H1 (cell line): ENCODE data around the gene IL9. TPM values are rescaled to one million over a fixed set of nuclear protein-coding genes. Genes with fewer than 3 reads are reported as not detected.

Experiments
- CTCF ChIA-PET: fragments of 300-600 bp; sonication (Branson Sonifier 250); formaldehyde crosslinking; loops from one replicate; lab custom pipeline; 2021; ENCODE audit not compliant: partially characterized antibody; lab: Charles Lee
- POLR2A ChIA-PET: fragments of 300-600 bp; sonication (Branson Sonifier 250); formaldehyde crosslinking; loops from one replicate; lab custom pipeline; 2021; ENCODE audit warnings: inconsistent platforms; ENCODE audit not compliant: partially characterized antibody; lab: Charles Lee
- DNase-seq, 2 experiments: peaks; one replicate each; pipeline versions ENCODE4 v3.0.0 to v3.0.0-alpha.2; 2010 to 2022; ENCODE audit warnings: low spot score in 2 of 2, low read depth in 1 of 2, mixed read lengths in 1 of 2
- FAIRE-seq: peaks from 2 replicates; lab custom pipeline; 2011; peaks lifted over from hg19 to GRCh38; lab: Jason Lieb, UNC
- H2AFZ ChIP-seq: 2 replicates; pipeline ENCODE4 v1.8.1; 2012; ENCODE audit warnings: low read length, inconsistent platforms
- H2AK5ac ChIP-seq: 2 replicates; pipeline ENCODE4 v1.6.1; 2013; ENCODE audit warnings: low read depth, low read length
- H2BK120ac ChIP-seq: replicated peaks from 2 replicates; pipeline ENCODE3; 2013; ENCODE audit warnings: low read depth, low read length, inconsistent platforms
- H2BK12ac ChIP-seq: 2 replicates; pipeline ENCODE4 v1.6.1; 2013; ENCODE audit warnings: low read depth, low read length
- H2BK15ac ChIP-seq: 2 replicates; pipeline ENCODE4 v1.6.1; 2013; ENCODE audit warnings: low read length
- H2BK20ac ChIP-seq: 2 replicates; pipeline ENCODE4 v1.6.1; 2013; ENCODE audit warnings: low read length
- H2BK5ac ChIP-seq: 2 replicates; pipeline ENCODE4 v1.6.1; 2013; ENCODE audit warnings: low read depth, low read length
- H3K14ac ChIP-seq: 2 replicates; pipeline ENCODE4 v1.6.1; 2013; ENCODE audit warnings: inconsistent platforms; ENCODE audit not compliant: insufficient read length
- H3K18ac ChIP-seq: 2 replicates; pipeline ENCODE4 v1.6.1; 2013; ENCODE audit warnings: low read length; ENCODE audit errors: extremely low read depth
- H3K23ac ChIP-seq: 2 replicates; pipeline ENCODE4 v1.6.1; 2013; ENCODE audit warnings: inconsistent platforms; ENCODE audit not compliant: insufficient read length
- H3K23me2 ChIP-seq: 2 replicates; pipeline ENCODE4 v1.6.1; 2013; ENCODE audit warnings: low read depth, low read length
- H3K27ac ChIP-seq: 2 replicates; pipeline ENCODE4 v1.6.1; 2011; ENCODE audit warnings: low read depth, low read length, inconsistent platforms
- H3K27me3 ChIP-seq, 4 experiments: replicated peaks in 1 of 4; 1 replicate in 1 of 4; 2 replicates in 3 of 4; pipeline versions ENCODE4 v1.6.1 to v1.8.1; 2011 to 2013; ENCODE audit warnings: low read length in 3 of 4, mild to moderate bottlenecking in 3 of 4, inconsistent platforms in 2 of 4, mixed read lengths in 2 of 4, moderate library complexity in 1 of 4; ENCODE audit not compliant: control insufficient read depth in 3 of 4, insufficient read depth in 3 of 4; ENCODE audit errors: extremely low read depth in 1 of 4
- H3K36me3 ChIP-seq, 4 experiments: 2 replicates each; pipeline versions ENCODE4 v1.6.1 to v1.8.1; 2011 to 2013; ENCODE audit warnings: mild to moderate bottlenecking in 4 of 4, low read length in 3 of 4, moderate library complexity in 2 of 4, control low read depth in 1 of 4, inconsistent platforms in 1 of 4; ENCODE audit not compliant: insufficient read depth in 4 of 4, control insufficient read depth in 2 of 4
- H3K4ac ChIP-seq: replicated peaks from 2 replicates; pipeline ENCODE3; 2013; ENCODE audit warnings: low read length, low read depth, mixed read lengths, inconsistent platforms; ENCODE audit not compliant: insufficient read length
- H3K4me1 ChIP-seq, 4 experiments: replicated peaks in 1 of 4; 1 replicate in 1 of 4; 2 replicates in 3 of 4; pipeline versions ENCODE4 v1.6.1 to v1.8.1; 2011 to 2013; ENCODE audit warnings: low read length in 3 of 4, inconsistent platforms in 2 of 4, mixed read lengths in 1 of 4; ENCODE audit not compliant: insufficient read depth in 4 of 4, control insufficient read depth in 3 of 4
- H3K4me2 ChIP-seq, 2 experiments: 2 replicates each; pipeline versions ENCODE4 v1.6.1 to v1.8.1; 2011 to 2013; ENCODE audit warnings: low read depth in 2 of 2, low read length in 2 of 2, control low read depth in 1 of 2, inconsistent platforms in 1 of 2, mild to moderate bottlenecking in 1 of 2; ENCODE audit not compliant: insufficient read depth in 1 of 2
- H3K4me3 ChIP-seq, 4 experiments: fragments of 200-600, 300-600 bp in 1 of 4; sonication (generic), shearing (Covaris generic), sonication (Bioruptor Twin) in 1 of 4; 2 replicates each; pipeline versions ENCODE4 v1.5.1 to v1.8.1; 2011 to 2016; ENCODE audit warnings: low read length in 4 of 4, low read depth in 3 of 4, control low read depth in 2 of 4, inconsistent platforms in 2 of 4, mild to moderate bottlenecking in 2 of 4, mixed read lengths in 1 of 4, moderate library complexity in 1 of 4; ENCODE audit not compliant: insufficient read depth in 2 of 4; ENCODE audit errors: extremely low read depth in 1 of 4
- H3K56ac ChIP-seq: replicated peaks from 2 replicates; pipeline ENCODE3; 2013; ENCODE audit warnings: low read depth, mild to moderate bottlenecking, mixed read lengths, low read length, inconsistent platforms; ENCODE audit not compliant: insufficient read length
- H3K79me1 ChIP-seq: 2 replicates; pipeline ENCODE4 v1.6.1; 2013; ENCODE audit warnings: low read depth, low read length, control low read depth
- H3K79me2 ChIP-seq, 2 experiments: 2 replicates each; pipeline versions ENCODE4 v1.6.1 to v1.8.1; 2012 to 2013; ENCODE audit warnings: low read length in 2 of 2, mild to moderate bottlenecking in 2 of 2, inconsistent platforms in 1 of 2; ENCODE audit not compliant: insufficient read depth in 2 of 2, control insufficient read depth in 1 of 2
- H3K9ac ChIP-seq, 4 experiments: replicated peaks in 1 of 4; 1 replicate in 1 of 4; 2 replicates in 3 of 4; pipeline versions ENCODE4 v1.6.1 to v1.8.1; 2011 to 2013; ENCODE audit warnings: low read depth in 3 of 4, low read length in 3 of 4, control low read depth in 2 of 4, mild to moderate bottlenecking in 2 of 4, moderate library complexity in 2 of 4, inconsistent platforms in 1 of 4; ENCODE audit errors: extremely low read depth in 1 of 4
- H3K9me3 ChIP-seq, 2 experiments: 2 replicates each; pipeline versions ENCODE4 v1.6.1 to v1.8.1; 2012 to 2013; ENCODE audit warnings: mild to moderate bottlenecking in 2 of 2, moderate library complexity in 2 of 2, control low read depth in 1 of 2, inconsistent platforms in 1 of 2, low read depth in 1 of 2, low read length in 1 of 2, mixed read lengths in 1 of 2; ENCODE audit not compliant: insufficient read depth in 2 of 2
- H4K20me1 ChIP-seq, 2 experiments: replicated peaks in 1 of 2; 2 replicates each; pipeline versions ENCODE3 to v1.8.1; 2011 to 2013; ENCODE audit warnings: inconsistent platforms in 2 of 2, low read length in 2 of 2, mild to moderate bottlenecking in 1 of 2; ENCODE audit not compliant: insufficient read depth in 2 of 2, control insufficient read depth in 1 of 2
- H4K5ac ChIP-seq: 2 replicates; pipeline ENCODE4 v1.6.1; 2013; ENCODE audit warnings: low read length, low read depth, mixed read lengths, inconsistent platforms; ENCODE audit not compliant: insufficient read length
- H4K8ac ChIP-seq: 2 replicates; pipeline ENCODE4 v1.8.0; 2013; ENCODE audit warnings: mild to moderate bottlenecking, moderate library complexity, low read length, inconsistent platforms; ENCODE audit not compliant: insufficient read depth; ENCODE audit errors: extremely low read depth
- H4K91ac ChIP-seq: replicated peaks from 2 replicates; pipeline ENCODE3; 2013; ENCODE audit warnings: low read length, mixed read lengths, inconsistent platforms; ENCODE audit not compliant: insufficient read length
- ASH2L ChIP-seq: fragments of 200-600, 300-600 bp; sonication (generic); IDR thresholded peaks from one replicate; pipeline ENCODE4 v1.7.1; 2017; ENCODE audit warnings: low read length
- EP300 ChIP-seq, 2 experiments: IDR thresholded peaks; 1 replicate in 1 of 2; 2 replicates in 1 of 2; pipeline ENCODE4 v1.6.1; 2011 to 2012; ENCODE audit warnings: low read depth in 2 of 2, low read length in 2 of 2, mild to moderate bottlenecking in 2 of 2, borderline replicate concordance in 1 of 2, inconsistent platforms in 1 of 2, moderate library complexity in 1 of 2
- EZH2 ChIP-seq: fragments of 200-600 bp; sonication (generic); IDR thresholded peaks from 2 replicates; pipeline ENCODE4 v1.7.1; 2012; ENCODE audit warnings: low read depth, mild to moderate bottlenecking, moderate library complexity, low read length, inconsistent platforms; ENCODE audit not compliant: severe bottlenecking
- FOSL1 ChIP-seq: IDR thresholded peaks from 2 replicates; pipeline ENCODE4 v1.6.1; 2011; ENCODE audit warnings: mild to moderate bottlenecking, low read depth, low read length, moderate library complexity; ENCODE audit not compliant: insufficient read depth
- MAFK ChIP-seq: IDR thresholded peaks from 2 replicates; pipeline ENCODE4 v1.6.1; 2012; ENCODE audit warnings: low read depth, mild to moderate bottlenecking, improper control_type of control experiment, low read length
- RBBP5 ChIP-seq: IDR thresholded peaks from 2 replicates; pipeline ENCODE4 v1.7.1; 2012; ENCODE audit warnings: low read depth, mild to moderate bottlenecking, inconsistent platforms, low read length, moderate library complexity, borderline replicate concordance
- SAP30 ChIP-seq: fragments of 300-600 bp; sonication (generic); IDR thresholded peaks from 2 replicates; pipeline ENCODE4 v1.7.1; 2012; ENCODE audit warnings: low read length, moderate library complexity, mild to moderate bottlenecking, inconsistent platforms; ENCODE audit not compliant: insufficient read depth, insufficient replicate concordance
- SIN3A ChIP-seq, 2 experiments: IDR thresholded peaks in 1 of 2; conservative IDR thresholded peaks in 1 of 2; 2 replicates each; pipeline ENCODE4 v1.6.1; 2011 to 2012; ENCODE audit warnings: low read length in 2 of 2, improper control_type of control experiment in 1 of 2, low read depth in 1 of 2, mild to moderate bottlenecking in 1 of 2
- SIRT6 ChIP-seq: IDR thresholded peaks from one replicate; pipeline ENCODE4 v1.7.1; 2012; ENCODE audit warnings: low read length, inconsistent platforms
- SRF ChIP-seq: IDR thresholded peaks from 2 replicates; pipeline ENCODE4 v1.6.1; 2011; ENCODE audit warnings: mild to moderate bottlenecking, low read depth, low read length, moderate library complexity
- SUZ12 ChIP-seq: fragments of 200-600 bp; sonication (generic); IDR thresholded peaks from 2 replicates; pipeline ENCODE4 v1.6.1; 2012; ENCODE audit warnings: mild to moderate bottlenecking, inconsistent platforms, low read length, moderate library complexity, mixed read lengths
- TAF7 ChIP-seq: optimal IDR thresholded peaks from 2 replicates; pipeline ENCODE3; 2011; ENCODE audit warnings: low read depth, mild to moderate bottlenecking, inconsistent platforms, low read length, moderate library complexity, borderline replicate concordance
- YY1 ChIP-seq: IDR thresholded peaks from 2 replicates; pipeline ENCODE4 v1.6.1; 2011; ENCODE audit warnings: low read depth, mild to moderate bottlenecking, low read length
- WGBS, 2 experiments: shearing (Covaris generic) in 1 of 2; methylation state at CpG; one replicate each; pipeline versions ENCODE4 v1.1.6 to v1.1.7; 2013 to 2015; ENCODE audit warnings: low lambda C conversion rate in 2 of 2, mixed read lengths in 2 of 2, inconsistent platforms in 1 of 2, low coverage in 1 of 2, missing lambda C conversion rate in 1 of 2; ENCODE audit not compliant: insufficient replicate concordance in 2 of 2, insufficient coverage in 1 of 2, insufficient read length in 1 of 2; ENCODE audit errors: extremely low coverage in 1 of 2, missing lambda C conversion rate in 1 of 2; 5-methylcytosine and 5-hydroxymethylcytosine counted together
- polyA plus RNA-seq, 7 experiments: library from polyadenylated mRNA; depleted of rRNA in 3 of 7; stranded (reverse) in 5 of 7; unstranded in 2 of 7; fragments of >200 nt in 5 of 7; fragments of 200-250 nt in 2 of 7; gene quantifications; 1 replicate in 5 of 7; 2 replicates in 1 of 7; 4 replicates in 1 of 7; pipeline versions ENCODE4 v1.2.1 to v1.2.3, GENCODE V29; 2011 to 2013; ENCODE audit warnings: missing spikeins in 2 of 7, mixed read lengths in 2 of 7
- total RNA-seq: library from RNA; stranded (reverse); fragmentation: NEBNext Ultra II Directional; extraction: Animal tissue kit (Norgen Biotek cat#: 25700); gene quantifications from 2 replicates; pipeline ENCODE4 v1.2.1, GENCODE V29; 2021

Gene IL9
- total and polyA plus RNA-seq, 2 of the 8 experiments (the other 6 are each of a cell fraction or from before 2014, with no cell fraction given) = not detected

DNA sequence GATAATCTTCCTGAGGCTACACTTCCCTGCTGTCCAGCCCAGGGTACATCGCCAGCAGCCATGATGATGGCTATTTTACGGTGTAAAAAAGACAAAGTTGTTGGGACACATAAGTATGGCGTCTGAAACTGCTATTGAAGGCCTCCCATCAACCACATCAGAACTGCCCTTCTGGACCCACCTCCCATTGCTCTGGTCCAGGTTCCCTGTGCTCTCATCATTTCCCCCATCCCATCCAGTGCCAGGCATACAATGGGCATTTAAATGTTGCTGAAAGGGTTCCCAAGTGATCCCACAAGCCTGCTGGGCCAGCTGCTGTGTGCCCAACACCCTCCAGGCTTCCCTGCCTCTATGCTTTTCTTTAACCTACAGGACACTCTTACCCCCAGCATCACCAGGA lies 10.6 kb downstream of the IL9 start:
- Histone ChIP-seq H3K56ac (no peak overlapping the region), H2BK20ac (no peak overlapping the region)
- no peak for TF ChIP-seq MAFK
- no peak for TF ChIP-seq RBBP5
- no peak for TF ChIP-seq EZH2
- no peak for TF ChIP-seq EP300 (IDR thresholded peaks at IDR 0.05; ENCODE audit: borderline replicate concordance in 1 of 2, low read depth in 2 of 2, low read length in 2 of 2)
- no peak for TF ChIP-seq ASH2L
- no peak for TF ChIP-seq SUZ12
- no peak for TF ChIP-seq SIRT6
- TF ChIP-seq FOSL1 = no peak
- no peak for TF ChIP-seq SIN3A (conservative IDR thresholded peaks at IDR 0.05 in 1 of 2, IDR thresholded peaks at IDR 0.05 in 1 of 2; ENCODE audit: low read depth in 1 of 2, low read length in 2 of 2)
- TF ChIP-seq TAF7 = no peak
- no peak for TF ChIP-seq YY1
- no peak for TF ChIP-seq SRF
- TF ChIP-seq SAP30 = no peak
- TF ChIP-seq, all 59 proteins: peak for 0
- Histone ChIP-seq H3K4ac (no peak overlapping the region), H4K5ac (no peak overlapping the region), H3K36me3 (no peaks in the 10 kb centered on the region), H3K27me3 (peaks cover 0 to 6% (median 4%) of the 10 kb centered on the region in 4 experiments; a peak in 2 of 7 replicates), H3K4me3 (no peak overlapping the region), H3K27ac (no peak overlapping the region), H2BK12ac (no peak overlapping the region), H4K91ac (no peak overlapping the region), H2AFZ (no peak overlapping the region), H3K14ac (no peak overlapping the region), H4K20me1 (no peaks in the 10 kb centered on the region), H2AK5ac (no peak overlapping the region), H3K9me3 (no peaks in the 10 kb centered on the region), H3K4me2 (no peak overlapping the region), H3K23ac (no peak overlapping the region), H2BK15ac (no peak overlapping the region), H3K4me1 (peaks cover 5 to 10% (median 6%) of the 10 kb centered on the region in 4 experiments), H3K23me2 (peaks cover 2% of the 10 kb centered on the region), H3K79me2 (no peaks in the 10 kb centered on the region), H3K18ac (no peak overlapping the region), H3K9ac (no peak overlapping the region), H2BK5ac (no peak overlapping the region), H2BK120ac (no peak overlapping the region), H4K8ac (no peak overlapping the region), H3K79me1 (no peaks in the 10 kb centered on the region)
- FAIRE-seq (no peak), DNase-seq (no peak)
- 96% methylated on average over 3 of the region's 3 CpGs; no CpG with 5 or more reads in 1 of the 2 experiments for WGBS, 2 experiments
- ChIA-PET CTCF (interaction anchor here (0.7 to 4.1 kb wide), 8 partner anchors 10 to 326 kb away, joined by 3 to 30 read pairs (median 4); no protein-coding TSS in a partner anchor), POLR2A (no interaction called here)
